Measurements from ENCODE around the gene HRK.

The HRK gene

GRCh38 chr12:116920939-116921338, 39.7 kb upstream of the HRK start:
- no peak overlapping the region for H3K4me3 ChIP-seq
- no peak for DNase-seq (ENCODE audit: low read depth, low spot score)
- no peak overlapping the region for H3K27ac ChIP-seq
- no peaks in the 10 kb centered on the region; the same call in 1 of the 2 replicates for H3K36me3 ChIP-seq (ENCODE audit: insufficient read depth, low read length)
- TF ChIP-seq FOXP2 (optimal IDR thresholded peaks at IDR 0.05; ENCODE audit: control extremely low read depth, extremely low read length, insufficient read depth) (no peak), EZH2 (IDR thresholded peaks at IDR 0.05) (no peak)
- H3K9me3 ChIP-seq (ENCODE audit: low read depth, low read length) = no peaks in the 10 kb centered on the region
- no peak overlapping the region for H3K9ac ChIP-seq (ENCODE audit: insufficient read length)

GRCh38 chr12:116919706-116920485, 38.7 kb upstream of the HRK start:
- peak overlapping the region; percentile 12; the same call in 1 of the 2 replicates for H3K4me3 ChIP-seq
- H3K9me3 ChIP-seq (ENCODE audit: low read depth, low read length) = no peaks in the 10 kb centered on the region
- TF ChIP-seq POLR2AphosphoS5 (IDR thresholded peaks at IDR 0.05; ENCODE audit: borderline replicate concordance, low read depth, low read length) (no peak), EZH2 (IDR thresholded peaks at IDR 0.05) (no peak), FOXP2 (optimal IDR thresholded peaks at IDR 0.05; ENCODE audit: control extremely low read depth, extremely low read length, insufficient read depth) (no peak)
- H3K36me3 ChIP-seq (ENCODE audit: insufficient read depth, low read length) = no peaks in the 10 kb centered on the region; the same call in 1 of the 2 replicates
- H3K27ac ChIP-seq = peak overlapping the region; percentile 58
- no peak for DNase-seq (ENCODE audit: low read depth, low spot score)
- no peak overlapping the region for H3K9ac ChIP-seq (ENCODE audit: insufficient read length)

GRCh38 chr12:116919247-116919661, 38.0 kb upstream of the HRK start:
- no peaks in the 10 kb centered on the region for H3K9me3 ChIP-seq (ENCODE audit: low read depth, low read length)
- DNase-seq (ENCODE audit: low read depth, low spot score) = no peak
- H3K36me3 ChIP-seq (ENCODE audit: insufficient read depth, low read length) = no peaks in the 10 kb centered on the region; the same call in 1 of the 2 replicates
- H3K4me3 ChIP-seq = peak overlapping the region; percentile 12; the same call in 1 of the 2 replicates
- H3K27ac ChIP-seq = peak overlapping the region; percentile 58; the same call in 1 of the 2 replicates
- no peak for TF ChIP-seq FOXP2 (optimal IDR thresholded peaks at IDR 0.05; ENCODE audit: control extremely low read depth, extremely low read length, insufficient read depth)
- TF ChIP-seq EZH2 (IDR thresholded peaks at IDR 0.05) = no peak
- no peak for TF ChIP-seq POLR2AphosphoS5 (IDR thresholded peaks at IDR 0.05; ENCODE audit: borderline replicate concordance, low read depth, low read length)
- H3K9ac ChIP-seq (ENCODE audit: insufficient read length) = no peak overlapping the region

- TF ChIP-seq FOXP2 (optimal IDR thresholded peaks at IDR 0.05; ENCODE audit: control extremely low read depth, extremely low read length, insufficient read depth) (no peak), POLR2AphosphoS5 (IDR thresholded peaks at IDR 0.05; ENCODE audit: borderline replicate concordance, low read depth, low read length) (no peak), EZH2 (IDR thresholded peaks at IDR 0.05) (no peak)
- Histone ChIP-seq H3K9ac (ENCODE audit: insufficient read length) (no peak overlapping the region), H3K27ac (no peak overlapping the region), H3K4me3 (no peak overlapping the region), H3K36me3 (ENCODE audit: insufficient read depth, low read length) (peaks cover 3% of the 10 kb centered on the region; the same call in 1 of the 2 replicates), H3K9me3 (ENCODE audit: low read depth, low read length) (no peaks in the 10 kb centered on the region)
- DNase-seq (ENCODE audit: low read depth, low spot score) = no peak
Observed at GRCh38 chr12:116918464-116918863, 37.2 kb upstream of the HRK start.

- Histone ChIP-seq H3K27ac (no peak overlapping the region), H3K4me3 (no peak overlapping the region), H3K9ac (ENCODE audit: insufficient read length) (no peak overlapping the region)
Observed at GRCh38 chr12:116916714-116917114, 35.5 kb upstream of the HRK start.

GRCh38 chr12:116916122-116916521, 34.9 kb upstream of the HRK start:
- TF ChIP-seq FOXP2 (optimal IDR thresholded peaks at IDR 0.05; ENCODE audit: control extremely low read depth, extremely low read length, insufficient read depth) (no peak), EZH2 (IDR thresholded peaks at IDR 0.05) (no peak), POLR2AphosphoS5 (IDR thresholded peaks at IDR 0.05; ENCODE audit: borderline replicate concordance, low read depth, low read length) (no peak)
- no peak for DNase-seq (ENCODE audit: low read depth, low spot score)
- no peaks in the 10 kb centered on the region for H3K9me3 ChIP-seq (ENCODE audit: low read depth, low read length)
- H3K27ac ChIP-seq = no peak overlapping the region
- peaks cover 7% of the 10 kb centered on the region; the same call in 1 of the 2 replicates for H3K36me3 ChIP-seq (ENCODE audit: insufficient read depth, low read length)
- H3K4me3 ChIP-seq = no peak overlapping the region
- H3K9ac ChIP-seq (ENCODE audit: insufficient read length) = no peak overlapping the region

More at GRCh38 chr12:116916714-116917114, 35.5 kb upstream of the HRK start:
- Histone ChIP-seq H3K9me3 (ENCODE audit: low read depth, low read length) (no peaks in the 10 kb centered on the region), H3K36me3 (ENCODE audit: insufficient read depth, low read length) (peaks cover 7% of the 10 kb centered on the region; the same call in 1 of the 2 replicates)
- DNase-seq (ENCODE audit: low read depth, low spot score) = no peak
- TF ChIP-seq FOXP2 (optimal IDR thresholded peaks at IDR 0.05; ENCODE audit: control extremely low read depth, extremely low read length, insufficient read depth) = no peak
- no peak for TF ChIP-seq EZH2 (IDR thresholded peaks at IDR 0.05)
- TF ChIP-seq POLR2AphosphoS5 (IDR thresholded peaks at IDR 0.05; ENCODE audit: borderline replicate concordance, low read depth, low read length) = no peak

GRCh38 chr12:116915326-116915725, 34.1 kb upstream of the HRK start:
- no peak overlapping the region for H3K27ac ChIP-seq
- H3K36me3 ChIP-seq (ENCODE audit: insufficient read depth, low read length) = peaks cover 7% of the 10 kb centered on the region; the same call in 1 of the 2 replicates
- H3K9me3 ChIP-seq (ENCODE audit: low read depth, low read length) = no peaks in the 10 kb centered on the region
- TF ChIP-seq POLR2AphosphoS5 (IDR thresholded peaks at IDR 0.05; ENCODE audit: borderline replicate concordance, low read depth, low read length) = no peak
- no peak for TF ChIP-seq EZH2 (IDR thresholded peaks at IDR 0.05)
- no peak for TF ChIP-seq FOXP2 (optimal IDR thresholded peaks at IDR 0.05; ENCODE audit: control extremely low read depth, extremely low read length, insufficient read depth)
- H3K9ac ChIP-seq (ENCODE audit: insufficient read length) = no peak overlapping the region
- DNase-seq (ENCODE audit: low read depth, low spot score) = no peak
- H3K4me3 ChIP-seq = no peak overlapping the region

GRCh38 chr12:116910645-116911451, 29.6 kb upstream of the HRK start, which contains the start of gene FBXW8:
Gene FBXW8, plus strand, starts transcription at chr12:116910950. Its CDS starts 88 bp downstream, at chr12:116911038.
- Histone ChIP-seq H3K9me3 (ENCODE audit: low read depth, low read length) (no peaks in the 10 kb centered on the region), H3K4me3 (peak within 1 kb of the TSS; percentile 89), H3K36me3 (ENCODE audit: insufficient read depth, low read length) (peaks cover 7% of the 10 kb centered on the region; the same call in 1 of the 2 replicates), H3K27ac (no peak within 1 kb of the TSS; the same call in 1 of the 2 replicates), H3K9ac (ENCODE audit: insufficient read length) (peak within 1 kb of the TSS; percentile 87)
- peak; percentile 24 for DNase-seq (ENCODE audit: low read depth, low spot score)
- TF ChIP-seq POLR2AphosphoS5 (IDR thresholded peaks at IDR 0.05; ENCODE audit: borderline replicate concordance, low read depth, low read length) (peak; percentile 84), EZH2 (IDR thresholded peaks at IDR 0.05) (no peak)
